Activated naive CD4-positive, alpha-beta T cell treated with anti-CD3 and anti-CD28 coated beads, Interleukin-2, amount 10 ng/mL, durations not matched to agents 7 days and 5 days (primary cell): ENCODE results near the gene TTLL8.

ENCODE experiments used
- CTCF ChIA-PET: fragments of 350-600 bp; sonication (Branson Sonifier 250); formaldehyde crosslinking; loops from one replicate; lab custom pipeline; 2021; ENCODE audit warnings: antibody characterized with exemption; lab: Charles Lee
- DNase-seq: peaks from one replicate; pipeline ENCODE4 v3.0.0-alpha.2; 2020
- H3K27ac Mint-ChIP-seq: one replicate; pipeline ENCODE4 v1.8.0; 2021; ENCODE audit warnings: mild to moderate bottlenecking, moderate library complexity, mixed read lengths
- H3K27me3 Mint-ChIP-seq: one replicate; pipeline ENCODE4 v1.8.0; 2021; ENCODE audit warnings: mild to moderate bottlenecking, mixed read lengths
- H3K36me3 Mint-ChIP-seq: one replicate; pipeline ENCODE4 v1.8.0; 2021; ENCODE audit warnings: mixed read lengths
- H3K4me1 Mint-ChIP-seq: one replicate; pipeline ENCODE4 v1.8.0; 2021; ENCODE audit warnings: mixed read lengths
- H3K4me3 Mint-ChIP-seq: one replicate; pipeline ENCODE4 v1.8.0; 2021; ENCODE audit warnings: mild to moderate bottlenecking, moderate library complexity, mixed read lengths
- H3K9me3 Mint-ChIP-seq: one replicate; pipeline ENCODE4 v1.8.0; 2021; ENCODE audit warnings: mixed read lengths

The TTLL8 gene

DNA sequence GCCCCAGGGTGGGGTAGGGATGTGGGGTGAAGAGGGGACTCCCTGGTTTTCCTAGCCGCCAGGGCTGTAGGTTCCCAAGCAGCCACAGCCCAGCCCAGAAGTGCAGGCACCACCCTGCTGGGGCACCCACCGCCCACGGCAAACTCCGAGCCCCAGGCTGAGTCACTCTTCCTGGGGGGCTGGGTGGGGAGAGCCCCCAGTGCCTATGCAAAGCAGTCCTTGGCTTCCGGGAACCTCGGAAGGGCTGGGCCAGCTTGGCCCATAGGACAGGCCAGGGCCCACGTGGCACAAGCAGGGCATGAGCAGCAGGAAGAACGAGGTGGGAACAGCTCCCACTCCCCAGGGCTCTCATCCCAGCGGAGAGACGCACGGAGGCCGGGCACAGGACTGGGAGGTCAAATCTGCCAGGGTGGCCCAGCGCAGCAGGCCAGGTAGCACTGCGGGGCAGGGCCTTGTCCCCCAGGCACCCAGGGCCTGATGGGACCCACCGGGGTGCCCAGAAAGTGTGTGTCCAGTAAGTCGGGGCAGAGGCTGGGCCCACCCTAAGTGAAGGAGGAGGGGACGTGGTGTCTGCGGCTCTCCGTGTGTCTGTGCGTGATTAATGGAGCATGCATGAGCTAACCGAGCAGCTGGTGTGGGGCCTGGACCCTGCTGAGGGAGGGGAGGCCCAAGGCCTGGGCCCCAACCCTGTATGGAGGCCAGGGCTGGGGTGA lies 41.0 kb downstream of the TTLL8 start:
- Mint-ChIP-seq H3K4me3 (no peak overlapping the region), H3K9me3 (no peaks in the 10 kb centered on the region), H3K36me3 (no peaks in the 10 kb centered on the region), H3K4me1 (peaks cover 30% of the 10 kb centered on the region), H3K27ac (peak overlapping the region; percentile 63), H3K27me3 (peaks cover 36% of the 10 kb centered on the region)
- CTCF ChIA-PET, result no interaction called here
- DNase-seq, result no peak

GRCh38 chr22:50016308-50016987 lies 41.6 kb downstream of the TTLL8 start:
- no peaks in the 10 kb centered on the region for H3K36me3 Mint-ChIP-seq
- H3K4me3 Mint-ChIP-seq, result no peak overlapping the region
- peaks cover 43% of the 10 kb centered on the region for H3K27me3 Mint-ChIP-seq
- no peak for DNase-seq
- H3K27ac Mint-ChIP-seq, result no peak overlapping the region
- CTCF ChIA-PET, result no interaction called here
- H3K9me3 Mint-ChIP-seq, result no peaks in the 10 kb centered on the region
- H3K4me1 Mint-ChIP-seq, result peaks cover 36% of the 10 kb centered on the region

- Mint-ChIP-seq H3K27ac (no peak overlapping the region), H3K36me3 (no peaks in the 10 kb centered on the region), H3K9me3 (no peaks in the 10 kb centered on the region), H3K4me1 (peaks cover 39% of the 10 kb centered on the region), H3K27me3 (peaks cover 49% of the 10 kb centered on the region), H3K4me3 (no peak overlapping the region)
- no peak for DNase-seq
- CTCF ChIA-PET, result no interaction called here
Measured at GRCh38 chr22:50015451-50016307, 42.4 kb downstream of the TTLL8 start.

- peaks cover 57% of the 10 kb centered on the region for H3K27me3 Mint-ChIP-seq
- H3K27ac Mint-ChIP-seq, result no peak overlapping the region
- no peaks in the 10 kb centered on the region for H3K36me3 Mint-ChIP-seq
- H3K4me3 Mint-ChIP-seq, result no peak overlapping the region
- H3K9me3 Mint-ChIP-seq, result no peaks in the 10 kb centered on the region
- CTCF ChIA-PET, result interaction anchor here (1.5 kb wide), 1 partner anchor 84 kb away, joined by 4 read pairs; no protein-coding TSS in a partner anchor
- H3K4me1 Mint-ChIP-seq, result peaks cover 39% of the 10 kb centered on the region
- no peak for DNase-seq
Measured at GRCh38 chr22:50014655-50015401, 43.3 kb downstream of the TTLL8 start.

DNA sequence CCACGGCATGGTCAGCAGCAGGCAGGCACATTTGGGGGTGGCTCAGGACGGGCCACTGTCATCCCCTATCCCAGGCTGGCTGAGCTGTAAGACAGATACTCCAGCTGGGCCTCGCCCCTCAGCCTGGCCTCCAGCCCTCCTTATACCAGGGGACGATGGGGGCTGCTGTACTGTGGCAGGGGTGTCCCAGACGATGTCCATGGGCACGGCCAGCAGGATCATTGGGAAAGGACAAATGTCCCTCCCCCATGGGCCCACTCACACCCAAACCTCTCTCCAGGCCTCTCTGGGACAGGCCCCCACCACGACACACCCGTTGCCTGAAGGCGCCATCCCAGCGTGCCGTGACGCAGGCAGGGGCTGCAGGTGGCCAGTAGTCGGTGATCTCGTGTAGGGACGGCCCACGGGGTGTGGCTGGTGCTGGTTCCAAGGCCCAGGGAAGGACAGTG lies 44.0 kb downstream of the TTLL8 start:
- Mint-ChIP-seq H3K27ac (no peak overlapping the region), H3K27me3 (peaks cover 62% of the 10 kb centered on the region), H3K4me1 (peaks cover 37% of the 10 kb centered on the region), H3K4me3 (no peak overlapping the region), H3K36me3 (no peaks in the 10 kb centered on the region), H3K9me3 (no peaks in the 10 kb centered on the region)
- CTCF ChIA-PET, result interaction anchor here (0.9 to 1.5 kb wide), 2 partner anchors 13 to 83 kb away, joined by 3 to 4 read pairs; no protein-coding TSS in a partner anchor
- DNase-seq, result no peak

DNA sequence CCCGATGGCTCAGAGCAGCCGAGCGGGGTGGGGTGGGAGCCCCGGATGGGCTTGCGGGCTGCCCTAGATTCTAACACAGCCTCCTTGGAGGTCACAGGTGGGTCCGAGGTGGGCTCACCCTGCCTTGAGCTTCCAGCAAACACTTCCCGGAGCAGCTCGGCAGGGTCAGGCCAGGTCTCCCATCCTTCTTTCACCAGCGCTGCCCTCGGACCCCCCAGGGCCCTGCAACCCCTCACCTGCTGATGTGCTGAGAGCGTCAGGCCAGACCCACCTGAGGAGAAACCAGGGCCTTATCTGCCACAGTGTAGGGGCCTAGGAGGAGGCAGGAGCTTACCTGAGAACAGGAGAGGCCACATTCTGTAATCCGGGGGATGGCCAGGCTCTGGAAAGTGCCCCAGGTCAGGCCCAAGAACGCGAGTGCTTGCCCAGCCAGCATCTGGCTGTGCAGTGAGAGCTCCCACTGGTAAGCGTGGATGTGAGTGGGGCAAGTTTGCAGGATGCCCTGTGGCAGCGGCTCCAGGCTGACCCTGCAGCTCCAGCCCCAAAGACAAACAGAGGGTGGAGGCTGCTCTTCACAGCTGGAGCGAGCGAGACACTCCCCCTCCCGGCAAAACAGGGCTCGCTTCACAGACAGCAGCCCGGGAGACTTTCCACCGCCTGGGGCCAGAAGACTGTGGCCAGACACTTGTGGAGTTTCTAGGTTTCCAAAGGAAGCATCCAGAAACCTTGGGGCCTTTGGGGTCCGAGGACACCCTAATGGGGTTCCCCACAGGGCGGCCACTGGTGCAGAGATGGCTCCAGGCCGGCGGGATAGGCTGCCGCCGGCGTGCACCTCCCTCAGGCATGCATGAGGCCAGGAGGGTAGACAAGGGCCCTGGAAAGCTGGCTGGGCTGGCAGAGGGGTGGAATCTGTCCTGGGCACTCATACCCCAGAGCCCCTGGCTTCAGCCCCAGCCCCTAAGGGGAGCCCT lies 45.6 kb downstream of the TTLL8 start, which contains the start of gene IL17REL:
Gene IL17REL, minus strand, starts transcription at position 555 of the 971 bp plus-strand sequence. Its CDS starts 119 bp downstream, at position 436.
- Mint-ChIP-seq H3K27ac (no peak within 1 kb of the TSS), H3K9me3 (no peaks in the 10 kb centered on the region), H3K4me1 (peaks cover 22% of the 10 kb centered on the region), H3K4me3 (no peak within 1 kb of the TSS), H3K36me3 (no peaks in the 10 kb centered on the region), H3K27me3 (peaks cover 71% of the 10 kb centered on the region)
- CTCF ChIA-PET, result no interaction called here
- DNase-seq, result no peak

GRCh38 chr22:50011447-50012210 lies 46.5 kb downstream of the TTLL8 start:
- CTCF ChIA-PET, result interaction anchor here (0.9 kb wide), 1 partner anchor 19 kb away, joined by 3 read pairs; no protein-coding TSS in a partner anchor
- Mint-ChIP-seq H3K36me3 (no peaks in the 10 kb centered on the region), H3K9me3 (no peaks in the 10 kb centered on the region), H3K4me3 (no peak overlapping the region), H3K27ac (no peak overlapping the region), H3K4me1 (peaks cover 17% of the 10 kb centered on the region), H3K27me3 (peaks cover 71% of the 10 kb centered on the region)
- no peak for DNase-seq

- no peak overlapping the region for H3K4me3 Mint-ChIP-seq
- H3K27me3 Mint-ChIP-seq, result peaks cover 69% of the 10 kb centered on the region
- no peak for DNase-seq
- no peaks in the 10 kb centered on the region for H3K9me3 Mint-ChIP-seq
- H3K4me1 Mint-ChIP-seq, result peaks cover 11% of the 10 kb centered on the region
- no peaks in the 10 kb centered on the region for H3K36me3 Mint-ChIP-seq
- H3K27ac Mint-ChIP-seq, result no peak overlapping the region
- CTCF ChIA-PET, result interaction anchor here (0.6 to 0.9 kb wide), 2 partner anchors 20 to 56 kb away, joined by 3 to 4 read pairs; no protein-coding TSS in a partner anchor
Measured at GRCh38 chr22:50010676-50011446, 47.2 kb downstream of the TTLL8 start.

DNA sequence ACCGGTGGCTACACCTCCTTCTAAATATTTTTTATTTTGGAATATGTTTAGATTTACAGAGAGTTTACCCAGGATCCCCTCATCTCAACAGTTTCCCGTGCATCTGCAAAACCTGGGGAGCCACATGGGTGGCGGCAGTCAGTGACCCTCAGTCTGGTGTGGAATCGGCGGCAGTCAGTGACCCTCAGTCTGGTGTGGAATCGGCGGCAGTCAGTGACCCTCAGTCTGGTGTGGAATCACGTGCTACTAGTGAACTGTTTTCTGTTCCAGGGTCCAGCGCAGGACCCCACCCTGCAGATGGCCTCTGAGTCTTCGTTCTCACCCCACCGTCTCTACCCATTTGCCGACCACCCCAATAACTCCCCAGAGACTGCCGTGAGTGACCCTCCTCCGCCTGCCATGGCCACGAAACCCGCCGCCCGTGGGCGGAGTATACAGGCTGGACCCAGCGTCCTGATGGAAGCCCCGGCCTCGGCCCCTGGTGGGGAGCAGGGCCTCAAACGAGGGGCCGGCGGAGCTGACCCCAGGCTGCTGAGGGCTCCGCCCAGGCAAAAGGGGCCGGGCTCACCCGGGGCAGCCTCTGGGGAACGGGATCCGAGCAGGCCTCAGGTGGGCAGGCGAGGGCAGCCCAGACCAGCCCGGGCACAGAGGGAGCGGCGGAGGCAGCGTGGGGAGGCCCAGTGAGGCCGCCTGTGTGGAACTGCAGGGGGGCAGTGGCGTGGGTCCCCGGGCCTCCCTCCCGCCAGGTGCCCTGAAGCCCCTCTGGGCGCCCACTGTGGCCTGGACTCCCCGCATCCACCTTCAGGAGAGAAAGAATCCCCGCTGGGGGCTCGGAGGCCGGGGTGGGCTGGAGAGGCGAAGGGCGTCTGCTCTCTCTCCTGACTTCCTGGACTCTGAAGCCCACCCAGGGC lies 48.1 kb downstream of the TTLL8 start:
- no peak overlapping the region for H3K27ac Mint-ChIP-seq
- CTCF ChIA-PET, result interaction anchor here (0.6 kb wide), 1 partner anchor 57 kb away, joined by 4 read pairs; no protein-coding TSS in a partner anchor
- peaks cover 67% of the 10 kb centered on the region for H3K27me3 Mint-ChIP-seq
- H3K4me1 Mint-ChIP-seq, result peaks cover 10% of the 10 kb centered on the region
- no peak overlapping the region for H3K4me3 Mint-ChIP-seq
- no peaks in the 10 kb centered on the region for H3K36me3 Mint-ChIP-seq
- no peak for DNase-seq
- no peaks in the 10 kb centered on the region for H3K9me3 Mint-ChIP-seq

- Mint-ChIP-seq H3K27ac (no peak overlapping the region), H3K4me1 (peaks cover 10% of the 10 kb centered on the region), H3K27me3 (peaks cover 63% of the 10 kb centered on the region), H3K4me3 (no peak overlapping the region), H3K9me3 (no peaks in the 10 kb centered on the region), H3K36me3 (no peaks in the 10 kb centered on the region)
- CTCF ChIA-PET, result no interaction called here
- DNase-seq, result no peak
Measured at GRCh38 chr22:50009251-50009650, 48.8 kb downstream of the TTLL8 start.
